ENCODE results near the gene PSMD13.
A peak's percentile ranks its signal among the peaks of the same experiment; 100 is the strongest.
"Not testable (repeated sequence)": the region's sequence is repeated elsewhere in the genome, so short reads cannot be mapped to it uniquely, and the experiment has no call there.

The PSMD13 gene

GRCh38 chr11:236774-237767 lies at the start of gene PSMD13:
TSS of gene PSMD13 (plus strand) at chr11:236976. CDS start at chr11:237050, 74 bp downstream.
- DNase-seq: peak; percentile 78

GRCh38 chr11:189200-189783 lies 47.5 kb upstream of the PSMD13 start:
- not testable (repeated sequence) for DNase-seq

- not testable (repeated sequence) for DNase-seq
These were observed 46.9 kb upstream of the PSMD13 start for GRCh38 chr11:189843-190311.

GRCh38 chr11:190546-190945 lies 46.2 kb upstream of the PSMD13 start:
- DNase-seq: not testable (repeated sequence)

GRCh38 chr11:191490-192478 lies 45.0 kb upstream of the PSMD13 start:
- not testable (repeated sequence) for DNase-seq

GRCh38 chr11:192674-193128 lies 44.1 kb upstream of the PSMD13 start, which contains the start of gene SCGB1C1:
TSS of gene SCGB1C1 (plus strand) at chr11:193078. CDS start at chr11:193100, 22 bp downstream.
- DNase-seq: not testable (repeated sequence)

GRCh38 chr11:193481-193880 lies 43.3 kb upstream of the PSMD13 start:
- DNase-seq: not testable (repeated sequence)

GRCh38 chr11:196786-197731 lies 39.7 kb upstream of the PSMD13 start:
- no peak for DNase-seq

- no peak for DNase-seq
These were observed 39.0 kb upstream of the PSMD13 start for GRCh38 chr11:197741-198235.

GRCh38 chr11:198236-198806 lies 38.5 kb upstream of the PSMD13 start:
- no peak for DNase-seq

GRCh38 chr11:199004-199581 lies 37.7 kb upstream of the PSMD13 start:
- DNase-seq: no peak

- DNase-seq: no peak
These were observed 37.0 kb upstream of the PSMD13 start for GRCh38 chr11:199782-200181.

- no peak for DNase-seq
These were observed 36.4 kb upstream of the PSMD13 start for GRCh38 chr11:200224-201003.

GRCh38 chr11:201966-202365 lies 34.8 kb upstream of the PSMD13 start:
- DNase-seq: no peak

- DNase-seq: no peak
These were observed 34.3 kb upstream of the PSMD13 start for GRCh38 chr11:202490-202889.

GRCh38 chr11:203056-203944 lies 33.5 kb upstream of the PSMD13 start:
- DNase-seq: no peak

- DNase-seq: no peak
These were observed 32.7 kb upstream of the PSMD13 start for GRCh38 chr11:203945-204586.

GRCh38 chr11:204587-205109 lies 32.1 kb upstream of the PSMD13 start:
- DNase-seq: no peak

All from NCI-H1436 (cell line).